ENCODE data around the gene ACSS1. TPM values are rescaled to one million over a fixed set of nuclear protein-coding genes. Genes with fewer than 3 reads are reported as not detected.

The ACSS1 gene
- total and polyA plus RNA-seq, 2 experiments from 2014 or later, result not detected

DNA sequence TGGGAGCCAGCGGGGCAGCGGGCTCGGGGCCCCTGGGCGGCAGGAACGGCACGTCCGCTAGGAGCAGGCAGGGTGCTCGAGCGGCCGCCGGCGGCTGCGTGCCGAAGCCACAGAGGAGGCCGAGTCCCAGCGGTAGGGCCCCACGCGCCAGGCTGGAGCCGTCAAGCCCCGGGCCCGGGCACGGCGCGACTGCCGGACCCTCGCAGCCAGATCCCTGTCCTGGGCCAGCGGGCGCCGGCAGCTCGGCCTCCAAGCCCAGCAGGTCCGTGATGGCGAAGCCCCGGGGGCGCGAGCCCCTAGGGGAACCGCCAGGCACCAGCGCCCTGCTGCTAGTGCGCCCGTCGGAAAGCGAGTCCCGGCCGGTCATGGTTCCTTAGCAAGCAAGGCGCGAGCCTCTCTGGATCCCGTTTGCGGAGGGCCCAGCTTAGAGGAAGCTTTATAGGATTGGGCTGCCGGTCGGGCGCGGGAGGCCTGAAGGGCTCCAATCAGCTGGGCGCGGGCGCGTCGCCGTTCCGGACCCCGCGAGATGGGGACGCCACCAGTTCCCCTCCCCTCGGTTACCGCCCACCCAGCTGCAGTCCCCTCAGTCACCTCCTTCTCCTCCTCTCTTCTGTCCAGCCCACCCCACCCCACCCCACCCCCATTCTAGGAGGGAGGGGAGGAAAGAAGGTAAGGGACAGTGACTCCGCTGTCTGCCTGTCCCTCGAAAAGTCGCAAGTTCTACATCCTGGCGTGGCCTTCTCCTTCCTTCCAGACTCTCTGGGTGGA, 24.0 kb upstream of the ACSS1 start, which contains the start of gene VSX1:
Gene VSX1 (minus strand): TSS at position 412 of the 768 bp plus-strand sequence. CDS start 45 bp downstream, at position 367.
- Histone ChIP-seq H3K27me3 (peaks cover 100% of the 10 kb centered on the region), H3K4me1 (ENCODE audit: low read depth) (no peaks in the 10 kb centered on the region), H3K36me3 (no peaks in the 10 kb centered on the region), H3K27ac (no peak within 1 kb of the TSS), H3K9me3 (ENCODE audit: low read depth) (no peaks in the 10 kb centered on the region), H3K4me3 (peak within 1 kb of the TSS; percentile 15)
- no peak for DNase-seq (ENCODE audit: low read depth in 1 of 2, low spot score in 1 of 2)
- TF ChIP-seq, protein P1, sequence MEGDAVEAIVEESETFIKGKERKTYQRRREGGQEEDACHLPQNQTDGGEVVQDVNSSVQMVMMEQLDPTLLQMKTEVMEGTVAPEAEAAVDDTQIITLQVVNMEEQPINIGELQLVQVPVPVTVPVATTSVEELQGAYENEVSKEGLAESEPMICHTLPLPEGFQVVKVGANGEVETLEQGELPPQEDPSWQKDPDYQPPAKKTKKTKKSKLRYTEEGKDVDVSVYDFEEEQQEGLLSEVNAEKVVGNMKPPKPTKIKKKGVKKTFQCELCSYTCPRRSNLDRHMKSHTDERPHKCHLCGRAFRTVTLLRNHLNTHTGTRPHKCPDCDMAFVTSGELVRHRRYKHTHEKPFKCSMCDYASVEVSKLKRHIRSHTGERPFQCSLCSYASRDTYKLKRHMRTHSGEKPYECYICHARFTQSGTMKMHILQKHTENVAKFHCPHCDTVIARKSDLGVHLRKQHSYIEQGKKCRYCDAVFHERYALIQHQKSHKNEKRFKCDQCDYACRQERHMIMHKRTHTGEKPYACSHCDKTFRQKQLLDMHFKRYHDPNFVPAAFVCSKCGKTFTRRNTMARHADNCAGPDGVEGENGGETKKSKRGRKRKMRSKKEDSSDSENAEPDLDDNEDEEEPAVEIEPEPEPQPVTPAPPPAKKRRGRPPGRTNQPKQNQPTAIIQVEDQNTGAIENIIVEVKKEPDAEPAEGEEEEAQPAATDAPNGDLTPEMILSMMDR (IDR thresholded peaks at IDR 0.05; ENCODE audit: low read depth, low read length), result no peak

DNA sequence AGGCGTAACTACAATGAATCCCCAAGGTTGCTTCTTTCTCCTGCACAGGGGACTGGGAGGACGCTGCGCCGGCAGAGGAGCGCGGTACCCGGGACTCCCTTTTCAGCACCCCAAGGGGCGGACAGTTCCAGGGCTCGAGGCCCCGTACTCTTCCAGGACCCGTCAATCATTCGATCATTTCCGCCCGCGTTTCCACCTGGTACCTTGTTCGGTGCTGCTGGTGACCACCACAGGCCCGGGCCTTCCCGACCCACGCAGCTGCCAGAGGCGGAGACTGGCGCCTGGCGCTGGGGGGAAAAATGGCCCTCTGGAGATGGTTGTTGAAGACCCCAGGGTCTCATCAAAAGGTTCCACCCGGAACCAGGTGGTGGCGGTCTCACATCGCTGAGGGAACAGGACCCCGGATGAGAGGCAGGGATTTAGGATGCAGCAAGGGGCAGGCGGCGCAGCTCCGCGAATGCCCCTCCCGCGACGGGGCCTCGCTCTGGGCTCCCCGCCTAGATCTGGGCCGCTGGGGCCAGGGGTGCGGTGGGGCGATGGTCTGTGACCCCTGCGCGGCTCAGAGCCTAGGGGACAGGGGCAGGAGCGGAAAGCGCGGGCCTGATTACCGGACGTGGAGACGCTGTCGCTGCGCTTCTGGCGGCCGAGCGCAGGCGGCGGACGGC, 23.3 kb upstream of the ACSS1 start:
- peaks cover 100% of the 10 kb centered on the region for H3K27me3 ChIP-seq
- no peak overlapping the region for H3K27ac ChIP-seq
- TF ChIP-seq, protein P1 (IDR thresholded peaks at IDR 0.05; ENCODE audit: low read depth, low read length), result no peak
- H3K9me3 ChIP-seq (ENCODE audit: low read depth), result no peaks in the 10 kb centered on the region
- peak overlapping the region; percentile 15 for H3K4me3 ChIP-seq
- H3K4me1 ChIP-seq (ENCODE audit: low read depth), result no peaks in the 10 kb centered on the region
- no peaks in the 10 kb centered on the region for H3K36me3 ChIP-seq
- peak; percentile 26 to 85 for DNase-seq (ENCODE audit: low read depth in 1 of 2, low spot score in 1 of 2)

DNA sequence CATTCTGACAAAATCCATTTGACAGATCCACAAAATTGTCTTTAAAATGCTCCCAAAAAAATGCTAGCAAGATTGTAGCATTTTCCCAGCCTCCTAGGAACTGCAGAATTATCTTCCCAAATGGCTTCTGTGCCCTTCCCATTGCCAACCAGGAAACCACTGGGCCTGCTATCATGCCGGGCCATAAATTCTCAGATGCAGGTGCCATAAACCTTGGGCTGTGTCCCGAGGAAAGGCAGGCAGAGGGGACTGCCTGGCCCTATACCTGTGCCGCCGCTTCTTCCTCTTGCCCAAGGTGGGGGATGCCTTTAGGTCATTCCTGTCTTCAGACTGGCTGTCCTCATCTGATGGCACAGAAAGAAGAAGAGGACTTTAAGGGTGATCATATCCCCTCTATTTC, 21.2 kb upstream of the ACSS1 start:
- no peaks in the 10 kb centered on the region for H3K36me3 ChIP-seq
- H3K4me3 ChIP-seq, result no peak overlapping the region
- H3K27me3 ChIP-seq, result peaks cover 97% of the 10 kb centered on the region
- TF ChIP-seq, protein P1 (IDR thresholded peaks at IDR 0.05; ENCODE audit: low read depth, low read length), result no peak
- no peaks in the 10 kb centered on the region for H3K4me1 ChIP-seq (ENCODE audit: low read depth)
- H3K27ac ChIP-seq, result no peak overlapping the region
- no peaks in the 10 kb centered on the region for H3K9me3 ChIP-seq (ENCODE audit: low read depth)
- DNase-seq (ENCODE audit: low read depth in 1 of 2, low spot score in 1 of 2), result no peak

DNA sequence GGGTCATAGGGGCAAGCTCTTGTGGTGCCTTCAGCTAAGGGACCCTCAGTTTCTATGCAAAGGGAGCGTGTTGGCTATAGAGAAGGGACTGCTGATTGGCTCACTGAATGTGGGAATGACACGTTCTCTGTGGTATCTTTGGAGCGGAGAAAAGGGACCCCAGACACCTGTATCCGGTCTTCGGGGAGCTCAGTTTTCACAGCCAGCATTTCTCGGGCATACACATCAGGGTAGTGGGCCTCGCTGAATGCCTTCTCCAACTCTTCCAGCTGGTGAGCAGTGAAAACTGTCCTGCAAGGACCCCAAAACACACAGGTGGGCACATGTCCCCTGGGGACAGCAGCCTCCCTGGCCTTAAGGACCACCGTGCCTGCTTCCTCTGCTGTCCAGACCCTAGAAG, 20.7 kb upstream of the ACSS1 start:
- no peak overlapping the region for H3K27ac ChIP-seq
- no peak for DNase-seq (ENCODE audit: low read depth in 1 of 2, low spot score in 1 of 2)
- no peaks in the 10 kb centered on the region for H3K9me3 ChIP-seq (ENCODE audit: low read depth)
- TF ChIP-seq, protein P1 (IDR thresholded peaks at IDR 0.05; ENCODE audit: low read depth, low read length), result no peak
- H3K36me3 ChIP-seq, result no peaks in the 10 kb centered on the region
- H3K27me3 ChIP-seq, result peaks cover 97% of the 10 kb centered on the region
- H3K4me1 ChIP-seq (ENCODE audit: low read depth), result no peaks in the 10 kb centered on the region
- no peak overlapping the region for H3K4me3 ChIP-seq

DNA sequence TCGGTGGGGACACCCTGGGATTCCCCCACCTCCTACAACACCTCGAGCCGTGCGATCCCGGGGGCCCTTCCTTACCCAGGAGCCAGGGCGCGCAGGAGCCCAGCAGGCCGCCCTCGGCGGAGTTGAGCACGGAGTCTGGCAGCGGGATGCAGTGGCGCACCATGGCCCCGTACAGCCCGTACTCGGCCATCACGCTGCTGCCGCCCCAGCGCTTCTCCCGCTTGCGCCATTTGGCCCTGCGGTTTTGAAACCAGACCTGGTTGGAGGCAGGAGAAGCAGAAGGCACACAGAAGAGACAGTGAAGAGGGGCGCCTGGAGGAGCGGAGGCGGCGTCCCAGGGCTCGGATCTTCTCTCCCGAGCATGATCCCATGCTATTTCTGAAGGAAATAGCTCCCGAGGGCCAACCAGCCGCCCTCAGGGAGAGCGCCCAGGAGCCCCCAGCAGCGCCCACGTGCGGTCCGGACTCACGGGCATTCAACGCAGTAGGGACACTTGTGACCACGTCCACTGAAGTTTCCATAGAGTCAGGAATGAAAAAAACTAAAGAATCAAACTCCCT, 19.8 kb upstream of the ACSS1 start:
- peaks cover 91% of the 10 kb centered on the region for H3K27me3 ChIP-seq
- H3K4me3 ChIP-seq, result no peak overlapping the region
- no peaks in the 10 kb centered on the region for H3K36me3 ChIP-seq
- DNase-seq (ENCODE audit: low read depth in 1 of 2, low spot score in 1 of 2), result peak in 1 of 2 donors; percentile 58
- H3K9me3 ChIP-seq (ENCODE audit: low read depth), result no peaks in the 10 kb centered on the region
- TF ChIP-seq, protein P1 (IDR thresholded peaks at IDR 0.05; ENCODE audit: low read depth, low read length), result no peak
- H3K27ac ChIP-seq, result no peak overlapping the region
- H3K4me1 ChIP-seq (ENCODE audit: low read depth), result no peaks in the 10 kb centered on the region

All from cardiac muscle cell (in vitro differentiated cells and primary cell).